GM12865 (cell line): ENCODE measurements around the gene ERN1.
"Not testable (repeated sequence)": the region's sequence is repeated elsewhere in the genome, so short reads cannot be mapped to it uniquely, and the experiment has no call there.

Experiments used
- DNase-seq: peaks from one replicate; pipeline ENCODE4 v3.0.0; 2010; ENCODE audit warnings: low read depth
- H3K4me3 ChIP-seq: 2 replicates; pipeline ENCODE4 v1.5.1; 2011; ENCODE audit warnings: mild to moderate bottlenecking, low read depth, low read length, control low read depth
- CTCF ChIP-seq: IDR thresholded peaks from 2 replicates; pipeline ENCODE4 v1.5.1; 2011; ENCODE audit warnings: low read length, control low read depth, low read depth, inconsistent platforms; ENCODE audit not compliant: insufficient read depth; ENCODE audit errors: missing control alignments

ERN1 gene

DNA sequence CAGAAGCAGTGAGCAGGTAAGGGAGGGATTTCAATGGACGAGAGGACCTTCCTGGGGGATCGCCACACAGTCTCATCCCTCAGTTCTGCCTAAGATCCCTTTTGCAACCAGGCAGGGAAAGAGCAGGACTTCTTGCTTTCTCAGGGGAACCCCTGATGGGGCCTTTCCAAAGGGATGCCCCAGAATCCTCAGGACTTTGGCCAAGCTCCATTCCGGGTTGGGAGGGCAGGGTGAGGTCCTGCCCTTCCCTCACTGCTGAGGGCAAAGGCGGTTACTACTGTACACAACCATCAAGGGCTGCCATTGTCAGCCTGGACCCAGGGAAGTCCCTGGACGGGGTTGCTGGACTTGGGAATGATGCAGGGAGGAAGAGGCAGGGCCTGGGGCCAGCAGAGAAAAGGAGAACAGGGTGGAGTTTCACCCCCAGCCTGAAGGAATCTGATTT lies 122.1 kb downstream of the ERN1 start:
- no peak overlapping the region for H3K4me3 ChIP-seq
- no peak for DNase-seq
- TF ChIP-seq CTCF: no peak

DNA sequence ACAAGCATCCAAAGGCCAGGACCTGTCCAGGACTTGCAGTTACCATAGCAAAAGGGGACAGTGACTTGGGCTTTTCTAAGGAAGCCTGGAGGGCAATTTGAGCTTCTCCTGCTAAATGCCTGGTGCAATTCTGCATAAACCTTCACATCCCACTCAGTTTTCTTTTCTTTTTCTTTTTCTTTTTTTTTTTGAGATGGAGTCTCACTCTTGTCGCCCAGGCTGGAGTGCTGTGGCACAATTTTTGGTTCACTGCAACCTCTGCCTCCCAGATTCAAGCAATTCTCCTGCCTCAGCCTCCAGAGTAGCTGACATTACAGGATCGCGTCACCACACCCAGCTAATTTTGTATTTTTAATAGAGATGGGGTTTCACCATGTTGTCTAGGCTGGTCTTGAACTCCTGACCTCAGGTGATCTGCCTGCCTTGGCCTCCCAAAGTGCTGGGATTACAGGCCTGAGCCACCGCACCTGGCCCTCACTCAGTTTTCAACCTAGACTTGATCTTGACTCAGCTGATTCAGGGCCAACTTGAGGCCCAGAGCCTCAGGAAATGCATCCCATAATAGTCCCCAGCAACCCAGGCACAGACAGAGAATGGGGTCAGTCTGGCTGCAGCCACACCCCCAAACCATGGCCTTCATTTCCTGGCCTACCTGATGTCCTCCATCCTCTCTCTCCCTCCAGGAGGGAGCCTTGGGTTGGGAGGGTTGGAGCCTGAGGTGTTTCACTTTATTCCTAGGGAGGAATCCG lies 122.7 kb downstream of the ERN1 start:
- not testable (repeated sequence) for DNase-seq, H3K4me3 ChIP-seq

- TF ChIP-seq CTCF: no peak
- DNase-seq: no peak
- no peak overlapping the region for H3K4me3 ChIP-seq
Observed at GRCh38 chr17:64006361-64007088, 123.4 kb downstream of the ERN1 start.

DNA sequence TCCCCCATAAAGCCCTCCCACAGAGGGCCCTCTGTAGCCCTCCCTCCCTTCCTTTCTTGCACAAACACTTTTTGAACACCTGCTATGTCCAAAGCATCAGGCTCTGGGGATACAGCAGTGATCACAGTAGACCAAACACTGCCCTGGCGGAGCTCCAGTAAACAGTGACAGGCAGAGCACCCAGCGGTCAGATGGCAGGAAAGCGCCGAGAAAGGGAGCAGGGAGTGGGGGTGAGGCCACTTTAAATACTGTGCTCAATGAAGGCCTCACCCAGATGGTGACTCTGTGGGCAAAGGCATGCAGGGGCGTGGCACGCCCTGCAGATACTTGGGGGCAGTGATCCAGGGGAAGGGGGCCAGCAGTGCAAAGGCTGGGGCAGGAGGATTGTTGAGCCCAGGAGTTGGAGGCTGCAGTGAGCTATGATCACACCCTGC lies 124.2 kb downstream of the ERN1 start:
- H3K4me3 ChIP-seq: no peak overlapping the region
- no peak for DNase-seq
- TF ChIP-seq CTCF: no peak

- no peak for TF ChIP-seq CTCF
- no peak for DNase-seq
- H3K4me3 ChIP-seq: no peak overlapping the region
Observed at GRCh38 chr17:64004903-64005733, 124.8 kb downstream of the ERN1 start.

DNA sequence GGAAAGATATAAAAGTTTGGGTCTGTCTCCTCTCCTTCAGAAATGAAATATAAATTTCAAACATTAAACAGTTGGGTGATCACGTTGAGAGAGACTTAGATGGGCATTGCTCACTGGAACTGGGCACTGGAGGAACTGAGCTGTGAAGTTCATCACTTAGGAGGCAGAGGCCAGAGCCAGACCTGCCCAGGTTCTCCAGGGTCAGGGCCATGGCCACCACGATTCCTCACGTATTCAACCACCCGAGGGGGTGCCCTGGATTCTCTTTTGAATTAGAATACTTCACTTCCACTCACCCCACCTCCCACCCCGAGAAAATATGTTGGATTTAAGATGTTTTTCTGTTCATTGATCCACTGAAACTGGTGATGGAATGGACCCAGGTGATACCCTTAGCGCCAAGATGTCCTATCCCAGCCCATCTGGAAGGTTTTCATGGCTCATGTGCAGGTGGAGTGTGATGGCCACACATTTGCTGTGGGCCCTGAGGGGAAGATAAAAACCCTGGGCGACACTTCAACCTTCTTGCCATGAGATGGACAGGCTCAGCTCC lies 125.7 kb downstream of the ERN1 start:
- DNase-seq: no peak
- no peak for TF ChIP-seq CTCF
- no peak overlapping the region for H3K4me3 ChIP-seq
